Mucosa of rectum (tissue), 2 donors: ENCODE measurements around the gene MSANTD1.

ENCODE experiments used
- H3K27ac ChIP-seq, 2 donors: one replicate each; pipeline ENCODE4 v1.7.0; 2013; ENCODE audit warnings: inconsistent platforms in 2 of 2, low read depth in 2 of 2, low read length in 2 of 2
- H3K27me3 ChIP-seq, 2 donors: one replicate each; pipeline ENCODE4 v1.7.0; 2013; ENCODE audit warnings: low read length in 2 of 2; ENCODE audit not compliant: control insufficient read depth in 2 of 2, insufficient read depth in 2 of 2
- H3K36me3 ChIP-seq, 2 donors: one replicate each; pipeline ENCODE4 v1.7.0; 2013; ENCODE audit warnings: low read length in 2 of 2; ENCODE audit not compliant: control insufficient read depth in 2 of 2, insufficient read depth in 2 of 2
- H3K4me1 ChIP-seq, 2 donors: one replicate each; pipeline ENCODE4 v1.7.0; 2013; ENCODE audit warnings: low read length in 2 of 2, mild to moderate bottlenecking in 1 of 2; ENCODE audit not compliant: control insufficient read depth in 2 of 2, insufficient read depth in 2 of 2
- H3K4me3 ChIP-seq, 2 donors: one replicate each; pipeline ENCODE4 v1.7.0; 2013; ENCODE audit warnings: low read length in 2 of 2
- H3K9ac ChIP-seq, 2 donors: one replicate each; pipeline ENCODE4 v1.7.0; 2013; ENCODE audit warnings: low read length in 2 of 2, low read depth in 1 of 2, mild to moderate bottlenecking in 1 of 2
- H3K9me3 ChIP-seq, 2 donors: one replicate each; pipeline ENCODE4 v1.7.0; 2013; ENCODE audit warnings: low read length in 2 of 2; ENCODE audit not compliant: control insufficient read depth in 2 of 2
- donor health status: healthy.
- donor health status: Normal muscosa, but diverticular disease.

MSANTD1 gene

DNA sequence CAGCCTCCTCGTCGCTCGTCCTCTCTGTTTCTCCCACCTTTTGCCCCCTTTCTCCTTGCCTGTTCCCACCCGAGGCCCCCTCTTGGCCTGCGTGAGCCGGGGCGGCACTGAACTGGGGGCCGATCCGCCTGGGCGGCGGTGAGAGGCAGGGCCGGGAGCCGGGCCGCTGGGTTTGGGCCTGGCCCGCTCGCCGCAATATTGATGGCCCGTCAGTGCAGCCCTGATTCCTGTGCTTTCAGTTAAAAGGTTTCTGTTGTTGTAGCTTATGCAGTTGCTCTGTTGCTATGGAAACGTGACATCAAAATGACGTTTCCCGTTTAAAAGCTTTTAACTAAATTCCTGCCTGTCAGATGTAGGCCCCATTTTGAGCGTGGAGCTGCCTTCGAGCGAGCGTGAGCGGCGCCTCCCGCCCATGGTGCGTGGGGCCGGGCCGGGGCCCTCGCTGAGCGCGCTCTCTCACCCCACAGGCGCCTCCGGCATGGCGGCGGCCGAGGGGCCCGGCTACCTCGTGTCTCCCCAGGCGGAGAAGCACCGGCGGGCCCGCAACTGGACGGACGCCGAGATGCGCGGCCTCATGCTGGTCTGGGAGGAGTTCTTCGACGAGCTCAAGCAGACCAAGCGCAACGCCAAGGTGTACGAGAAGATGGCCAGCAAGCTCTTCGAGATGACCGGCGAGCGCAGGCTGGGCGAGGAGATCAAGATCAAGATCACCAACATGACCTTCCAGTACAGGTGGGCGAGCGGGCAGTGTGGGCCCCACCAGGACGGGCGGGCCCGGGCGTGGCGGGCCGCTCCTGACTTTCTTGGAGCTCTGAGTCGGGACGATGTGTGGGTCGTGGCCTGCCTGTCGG, at the start of gene MSANTD1:
Gene MSANTD1, plus strand, starts transcription at position 349 of the 851 bp plus-strand sequence. Its CDS starts 64 bp downstream, at position 413.
- Histone ChIP-seq H3K36me3 (no peaks in the 10 kb centered on the region), H3K9ac (no peak within 1 kb of the TSS), H3K9me3 (no peaks in the 10 kb centered on the region), H3K4me1 (no peaks in the 10 kb centered on the region), H3K27ac (no peak within 1 kb of the TSS), H3K27me3 (no peaks in the 10 kb centered on the region), H3K4me3 (no peak within 1 kb of the TSS)

- Histone ChIP-seq H3K4me1 (peaks cover 0 to 8% of the 10 kb centered on the region in 2 donors), H3K27me3 (no peaks in the 10 kb centered on the region), H3K36me3 (peaks cover 30 to 46% of the 10 kb centered on the region in 2 donors), H3K4me3 (no peak overlapping the region), H3K9me3 (no peaks in the 10 kb centered on the region), H3K9ac (no peak overlapping the region), H3K27ac (no peak overlapping the region)
Measured at GRCh38 chr4:3199653-3200422, 49.1 kb upstream of the MSANTD1 start.

GRCh38 chr4:3200423-3201090, 48.4 kb upstream of the MSANTD1 start:
- Histone ChIP-seq H3K36me3 (peaks cover 25 to 40% of the 10 kb centered on the region in 2 donors), H3K27me3 (no peaks in the 10 kb centered on the region), H3K4me3 (no peak overlapping the region), H3K4me1 (peaks cover 0 to 8% of the 10 kb centered on the region in 2 donors), H3K9me3 (no peaks in the 10 kb centered on the region), H3K9ac (no peak overlapping the region), H3K27ac (no peak overlapping the region)

GRCh38 chr4:3201718-3202702, 46.9 kb upstream of the MSANTD1 start:
- Histone ChIP-seq H3K36me3 (peaks cover 25 to 33% of the 10 kb centered on the region in 2 donors), H3K27ac (no peak overlapping the region)

DNA sequence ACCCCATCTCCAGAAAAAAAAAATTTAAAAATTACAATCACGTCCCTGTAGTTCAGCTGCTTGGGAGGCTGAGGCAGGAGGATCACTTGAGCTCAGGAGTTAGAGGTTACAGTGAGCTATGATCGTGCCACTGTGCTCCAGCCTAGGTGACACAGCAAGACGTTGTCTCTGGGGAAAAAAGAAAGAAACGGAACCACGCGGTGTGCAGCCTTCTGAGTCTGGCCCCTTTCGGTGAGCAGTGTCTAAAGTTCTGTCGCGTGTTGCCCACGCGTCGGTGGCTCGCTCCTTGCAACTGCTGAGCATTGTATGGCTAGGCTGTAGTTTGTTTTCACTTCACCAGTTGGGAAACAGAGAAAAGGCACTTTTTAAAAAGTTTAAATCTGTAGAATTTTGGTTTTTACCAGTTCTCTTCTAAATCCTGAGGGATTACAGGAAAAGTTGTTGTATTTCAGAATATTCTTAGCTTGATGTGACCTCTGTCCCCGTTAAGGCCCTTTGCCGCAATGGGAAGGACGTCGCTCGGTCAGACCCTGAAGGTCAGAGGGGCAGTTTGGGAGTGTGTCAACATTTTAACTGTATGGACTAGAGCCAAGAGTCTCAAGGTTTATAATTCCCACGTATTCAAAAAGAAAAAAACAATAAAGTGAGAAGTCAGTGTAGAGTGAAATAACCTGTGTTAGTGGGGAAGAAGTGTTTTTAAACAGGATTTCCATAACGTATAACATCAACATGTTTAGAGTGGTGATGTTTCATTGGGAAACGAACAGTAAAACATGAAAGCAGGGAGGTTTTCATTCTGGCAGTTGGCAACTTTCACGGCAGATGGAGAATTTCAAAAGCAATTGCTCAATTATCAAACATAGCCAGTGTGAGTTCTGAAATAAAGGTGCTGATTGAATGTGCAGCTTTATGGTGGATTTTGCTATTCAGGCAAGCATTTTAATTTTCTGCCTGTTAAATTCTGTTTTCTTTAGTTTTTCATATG, 45.8 kb upstream of the MSANTD1 start:
- peaks cover 0 to 8% of the 10 kb centered on the region in 2 donors for H3K4me1 ChIP-seq
- H3K36me3 ChIP-seq, result peaks cover 24 to 32% of the 10 kb centered on the region in 2 donors
- no peaks in the 10 kb centered on the region for H3K27me3 ChIP-seq
- peak overlapping the region; percentile 4 to 35 for H3K27ac ChIP-seq
- H3K4me3 ChIP-seq, result no peak overlapping the region
- peak overlapping the region in 1 of 2 donors; percentile 19 for H3K9ac ChIP-seq
- H3K9me3 ChIP-seq, result no peaks in the 10 kb centered on the region

More at GRCh38 chr4:3201718-3202702, 46.9 kb upstream of the MSANTD1 start:
- Histone ChIP-seq H3K4me3 (no peak overlapping the region), H3K27me3 (no peaks in the 10 kb centered on the region), H3K4me1 (peaks cover 0 to 8% of the 10 kb centered on the region in 2 donors), H3K9me3 (no peaks in the 10 kb centered on the region), H3K9ac (no peak overlapping the region)

GRCh38 chr4:3203971-3204431, 45.0 kb upstream of the MSANTD1 start:
- Histone ChIP-seq H3K27ac (peak overlapping the region in 1 of 2 donors; percentile 35), H3K4me3 (no peak overlapping the region)

DNA sequence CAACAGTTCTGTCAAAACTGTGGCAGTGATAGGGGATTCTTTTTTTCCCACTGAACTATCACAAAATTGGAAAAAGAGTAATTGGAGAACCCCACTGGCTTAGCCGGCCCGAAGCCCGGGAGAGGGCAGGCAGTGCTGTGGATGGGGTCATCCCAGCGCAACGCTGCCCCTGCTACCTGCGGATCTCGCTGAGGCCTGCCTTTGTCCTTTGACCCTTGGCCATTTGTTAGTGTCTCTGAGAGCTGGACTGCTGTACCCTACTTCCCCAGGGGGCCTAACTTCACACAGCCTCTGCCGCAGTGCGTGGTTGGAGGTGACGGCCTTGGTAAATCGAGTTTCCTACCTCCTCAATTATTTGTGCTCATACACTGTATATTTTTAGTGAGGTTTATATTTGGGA, 43.0 kb upstream of the MSANTD1 start:
- no peaks in the 10 kb centered on the region for H3K9me3 ChIP-seq
- no peak overlapping the region for H3K9ac ChIP-seq
- H3K36me3 ChIP-seq, result peaks cover 39% of the 10 kb centered on the region in 2 donors
- no peak overlapping the region for H3K4me3 ChIP-seq
- peaks cover 0 to 8% of the 10 kb centered on the region in 2 donors for H3K4me1 ChIP-seq
- H3K27me3 ChIP-seq, result no peaks in the 10 kb centered on the region
- H3K27ac ChIP-seq, result no peak overlapping the region

More at GRCh38 chr4:3203971-3204431, 45.0 kb upstream of the MSANTD1 start:
- H3K27me3 ChIP-seq, result no peaks in the 10 kb centered on the region
- peaks cover 0 to 8% of the 10 kb centered on the region in 2 donors for H3K4me1 ChIP-seq
- H3K9me3 ChIP-seq, result no peaks in the 10 kb centered on the region
- H3K36me3 ChIP-seq, result peaks cover 28 to 36% of the 10 kb centered on the region in 2 donors
- H3K9ac ChIP-seq, result no peak overlapping the region

GRCh38 chr4:3206439-3207100, 42.4 kb upstream of the MSANTD1 start:
- Histone ChIP-seq H3K27ac (no peak overlapping the region), H3K4me1 (peaks cover 0 to 8% of the 10 kb centered on the region in 2 donors), H3K27me3 (no peaks in the 10 kb centered on the region), H3K9me3 (no peaks in the 10 kb centered on the region), H3K4me3 (no peak overlapping the region), H3K36me3 (peaks cover 39 to 42% of the 10 kb centered on the region in 2 donors), H3K9ac (no peak overlapping the region)
